Epidermal melanocyte (primary cell): ENCODE data around the gene CCT3.
A peak's percentile ranks its signal among the peaks of the same experiment; 100 is the strongest.

Experiments used
- DNase-seq: peaks from one replicate; pipeline ENCODE4 v3.0.0; 2011; ENCODE audit warnings: low spot score; ENCODE audit not compliant: insufficient read length

CCT3 gene

DNA sequence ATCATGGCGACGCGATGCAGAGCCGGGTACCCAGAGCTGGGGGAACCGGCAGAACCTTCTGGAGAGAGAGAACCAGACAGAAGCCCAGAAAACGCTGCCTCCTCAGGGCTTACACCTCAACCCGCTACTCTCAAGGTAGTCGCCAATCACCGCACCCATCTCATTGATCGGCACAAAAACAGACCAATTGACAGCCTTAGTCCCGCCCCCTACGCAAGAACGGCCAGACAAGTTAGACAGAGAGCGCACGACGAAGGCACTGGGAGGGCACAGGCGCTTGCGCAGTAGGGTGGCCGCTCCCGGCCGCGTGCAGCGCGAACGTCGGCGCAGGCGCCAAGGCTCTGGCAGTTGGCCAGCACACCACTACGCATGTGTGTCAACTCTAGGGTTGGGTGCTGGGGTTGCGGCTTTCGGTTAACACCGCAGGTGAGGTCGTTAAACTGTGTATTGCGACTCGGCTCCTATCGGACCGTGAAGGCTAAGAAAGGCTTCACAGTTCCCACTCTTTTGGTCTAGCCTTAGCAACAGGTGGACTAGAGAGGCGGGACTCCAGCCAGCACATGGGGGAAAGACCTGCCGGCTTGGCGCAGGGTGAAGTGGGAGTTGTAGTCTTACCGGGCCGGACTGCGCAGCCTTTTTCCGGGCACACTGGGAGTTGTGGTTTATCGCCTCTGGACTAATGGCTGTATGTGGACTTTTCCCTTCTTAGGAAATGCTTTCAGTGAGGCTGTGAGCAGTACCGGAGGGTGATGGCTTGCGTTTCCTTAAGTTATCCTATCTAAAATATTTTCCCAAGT is at the start of gene CCT3, which contains the start of gene TSACC:
Gene CCT3 (minus strand): TSS at position 113 of the 797 bp plus-strand sequence. CDS start 108 bp downstream, at position 5.
Gene TSACC (plus strand): TSS at position 347 of the 797 bp plus-strand sequence. CDS start 1,232 bp downstream, outside the sequence.
- DNase-seq, result peak; percentile 97

DNA sequence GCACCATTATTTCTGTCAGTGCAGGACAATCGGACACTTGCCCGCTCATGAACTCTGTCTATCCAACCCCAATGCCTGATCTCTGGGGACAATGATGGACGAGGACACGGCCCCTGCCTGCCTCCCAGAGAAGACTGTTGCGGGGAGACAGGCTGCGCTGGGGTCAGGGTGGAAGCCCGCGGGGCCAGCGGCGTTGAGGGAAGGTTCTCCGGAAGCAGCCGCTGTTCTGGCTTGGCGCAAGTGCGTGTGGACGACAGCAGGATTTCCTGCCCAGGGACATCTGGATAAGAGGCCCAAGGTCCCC is 49.7 kb upstream of the CCT3 start:
- DNase-seq, result no peak

DNA sequence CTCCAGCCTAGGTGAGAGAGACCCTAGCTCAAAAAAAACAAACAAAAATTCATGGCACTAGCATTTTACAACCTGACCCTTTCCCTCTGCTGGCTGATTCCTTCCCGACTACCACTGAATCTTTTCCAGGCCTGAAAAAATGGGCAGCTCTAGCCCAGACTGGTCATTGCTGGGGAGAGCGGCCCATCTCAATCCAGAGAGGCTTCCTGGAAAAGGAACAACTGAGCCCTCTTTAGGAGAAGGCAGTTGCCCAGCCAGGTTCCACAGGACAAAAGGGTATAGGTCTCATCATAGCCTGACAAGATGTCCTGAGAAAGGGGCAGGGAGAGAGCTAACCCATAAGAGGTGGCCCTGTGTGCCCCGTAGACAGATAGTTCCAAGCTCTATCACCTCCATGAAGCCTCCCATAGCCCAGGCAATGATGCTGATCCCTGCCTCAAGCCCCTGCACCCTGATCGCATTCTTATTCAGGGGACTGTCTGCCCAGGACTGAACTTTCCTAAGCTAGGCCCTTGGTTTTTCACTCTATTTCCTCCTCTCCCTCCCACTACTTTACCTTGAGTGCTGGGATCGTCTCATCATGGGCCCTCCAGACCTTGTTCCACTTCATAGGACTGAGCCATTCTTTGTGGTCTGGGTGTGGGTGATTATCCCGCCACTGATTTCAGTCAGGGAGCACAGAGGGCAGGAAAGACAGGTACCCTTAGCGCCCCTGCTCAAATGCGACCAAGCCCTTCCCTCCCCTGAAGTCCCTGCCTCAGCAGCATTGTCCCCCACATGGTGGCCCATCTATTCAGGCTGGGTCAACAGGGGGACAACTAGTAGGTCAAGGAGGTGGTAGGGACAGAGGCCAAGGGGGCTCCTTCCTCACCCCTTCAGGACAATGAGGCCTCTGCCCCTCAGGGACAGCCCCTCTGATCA is 49.1 kb upstream of the CCT3 start:
- peak; percentile 18 for DNase-seq

DNA sequence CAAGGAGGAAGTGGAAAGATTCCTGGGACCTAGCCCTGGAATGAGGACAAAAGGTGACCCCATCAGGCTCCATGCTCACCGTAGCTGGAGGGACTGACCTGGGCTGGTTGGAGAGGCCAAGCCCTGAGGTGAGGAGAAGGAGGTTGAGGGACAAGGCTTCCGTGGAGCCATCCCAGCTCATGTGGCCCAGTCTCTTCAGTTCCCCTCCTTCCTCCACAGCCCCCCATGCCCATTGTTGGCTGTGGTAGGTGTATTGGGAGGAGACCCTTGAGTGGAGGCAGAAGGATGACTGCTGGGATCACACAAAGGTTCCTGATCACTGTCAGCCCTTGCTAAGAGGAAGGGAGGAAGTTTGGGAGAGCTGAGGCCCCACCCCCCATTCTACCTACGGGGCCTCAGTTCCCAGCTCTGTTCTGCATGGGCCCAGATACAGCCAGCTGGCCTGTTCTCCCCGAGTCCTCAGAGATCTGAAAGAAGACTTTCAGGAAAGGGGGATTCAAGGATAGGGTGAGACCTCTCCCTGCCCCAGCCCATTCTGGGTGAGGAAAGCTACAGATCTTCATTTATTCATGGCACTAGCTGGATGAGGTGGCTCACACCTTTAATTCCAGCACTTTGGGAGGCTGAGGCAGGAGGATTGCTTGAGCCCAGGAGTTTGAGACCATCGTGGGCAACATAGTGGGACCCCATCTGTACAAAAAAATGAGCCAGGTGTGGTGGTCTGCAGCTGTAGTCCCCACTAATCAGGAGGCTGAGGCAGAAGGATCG is 48.2 kb upstream of the CCT3 start:
- DNase-seq, result peak; percentile 13

DNA sequence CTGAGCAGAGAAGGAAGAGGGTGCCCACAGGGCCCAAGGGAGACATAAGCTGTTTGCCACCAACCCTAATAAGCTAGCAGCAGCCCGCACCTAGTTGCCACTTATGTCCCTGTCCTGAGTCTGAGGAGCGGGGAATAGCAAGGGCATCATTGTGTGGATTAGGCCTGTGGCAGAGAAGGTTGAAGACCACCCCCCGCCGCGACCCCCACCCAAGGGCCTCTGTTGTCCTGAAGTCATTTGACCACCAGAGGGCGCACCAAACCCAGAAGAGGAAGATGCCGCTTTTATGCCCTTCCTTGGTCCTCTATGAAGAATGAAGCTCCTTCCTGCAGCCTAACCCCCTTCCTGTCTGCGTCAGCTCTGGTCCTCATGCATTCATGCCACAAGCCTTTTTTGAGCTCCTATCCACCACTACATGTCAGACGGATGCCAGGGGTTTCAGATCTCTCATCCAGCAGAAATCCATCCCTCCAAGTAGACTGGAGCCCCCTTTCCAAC is 47.5 kb upstream of the CCT3 start:
- DNase-seq, result peak; percentile 95

DNA sequence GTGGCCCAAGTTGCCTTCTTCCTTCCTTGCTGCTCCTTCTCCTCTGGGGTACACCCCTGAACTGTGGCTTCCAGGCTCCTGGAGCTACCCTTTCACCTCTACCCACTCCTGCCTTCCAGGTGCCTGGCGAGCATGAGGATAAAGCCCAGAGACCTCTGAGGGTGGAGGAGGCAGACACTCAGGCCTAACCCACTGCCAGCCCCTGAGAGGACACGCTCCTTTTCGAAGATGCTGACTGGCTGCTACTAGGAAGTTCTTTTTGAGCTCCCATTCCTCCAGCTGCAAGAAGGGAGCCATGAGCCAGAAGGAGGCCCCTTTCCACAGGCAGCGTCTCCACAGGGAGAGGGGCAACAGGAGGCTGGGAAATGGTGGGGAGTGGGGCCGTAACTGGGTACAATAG is 46.6 kb upstream of the CCT3 start:
- DNase-seq, result peak; percentile 7

DNA sequence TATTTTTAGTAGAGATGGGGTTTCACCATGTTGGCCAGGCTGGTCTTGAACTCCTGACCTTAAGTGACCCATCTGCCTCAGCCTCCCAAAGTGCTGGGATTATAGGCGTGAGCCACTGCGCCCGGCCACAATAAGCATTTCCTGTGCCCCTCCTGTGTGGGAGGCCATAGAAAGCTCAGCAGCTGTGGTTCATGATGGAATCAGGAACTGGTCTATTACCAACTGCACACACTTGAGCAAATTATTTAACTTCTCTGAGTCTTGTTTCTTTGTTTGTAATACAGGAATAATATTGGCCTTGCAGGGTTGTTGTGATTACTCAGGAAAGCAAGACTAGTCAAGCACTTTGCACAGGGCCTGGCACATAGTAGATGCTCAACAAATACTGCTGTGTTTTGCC is 45.9 kb upstream of the CCT3 start:
- DNase-seq, result peak; percentile 4

DNA sequence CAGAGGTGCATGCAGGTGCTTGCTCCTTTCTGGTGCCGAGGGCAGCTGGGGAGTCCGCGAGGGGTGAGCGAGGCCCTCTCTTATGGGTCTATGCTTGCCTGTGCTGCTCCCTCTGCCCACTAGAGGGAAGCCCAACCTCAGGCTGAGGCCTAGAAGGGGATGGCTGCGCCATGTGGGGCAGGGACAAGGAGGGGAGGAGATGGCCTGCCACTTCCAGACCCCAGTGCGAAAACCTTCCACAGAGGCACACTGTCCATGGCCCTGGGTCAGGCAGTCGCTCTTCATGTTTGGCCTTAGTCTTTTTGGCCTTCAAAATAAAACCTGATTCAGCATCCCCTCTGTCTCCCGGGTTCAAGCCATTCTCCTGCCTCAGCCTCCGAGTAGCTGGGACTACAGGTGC is 44.9 kb upstream of the CCT3 start:
- DNase-seq, result peak; percentile 84

DNA sequence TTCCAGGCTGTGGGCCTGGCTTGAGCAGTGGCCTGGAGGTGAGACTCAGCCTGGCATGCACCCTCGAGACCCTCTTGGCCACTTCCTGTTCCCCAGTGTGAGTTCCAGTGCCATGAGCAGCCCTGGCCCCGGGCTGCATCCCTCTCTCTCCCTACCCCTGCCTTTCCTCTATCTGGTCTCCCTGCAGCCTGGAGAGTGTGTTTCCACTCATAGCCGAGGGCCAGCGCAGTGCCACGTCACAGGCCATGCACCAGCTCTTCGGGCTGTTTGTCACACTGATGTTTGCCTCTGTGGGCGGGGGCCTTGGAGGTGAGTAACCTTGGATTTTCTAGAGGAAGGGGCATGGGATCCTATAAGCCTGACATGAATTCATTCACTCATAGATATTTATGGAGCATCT is 44.5 kb upstream of the CCT3 start:
- peak; percentile 6 for DNase-seq

DNA sequence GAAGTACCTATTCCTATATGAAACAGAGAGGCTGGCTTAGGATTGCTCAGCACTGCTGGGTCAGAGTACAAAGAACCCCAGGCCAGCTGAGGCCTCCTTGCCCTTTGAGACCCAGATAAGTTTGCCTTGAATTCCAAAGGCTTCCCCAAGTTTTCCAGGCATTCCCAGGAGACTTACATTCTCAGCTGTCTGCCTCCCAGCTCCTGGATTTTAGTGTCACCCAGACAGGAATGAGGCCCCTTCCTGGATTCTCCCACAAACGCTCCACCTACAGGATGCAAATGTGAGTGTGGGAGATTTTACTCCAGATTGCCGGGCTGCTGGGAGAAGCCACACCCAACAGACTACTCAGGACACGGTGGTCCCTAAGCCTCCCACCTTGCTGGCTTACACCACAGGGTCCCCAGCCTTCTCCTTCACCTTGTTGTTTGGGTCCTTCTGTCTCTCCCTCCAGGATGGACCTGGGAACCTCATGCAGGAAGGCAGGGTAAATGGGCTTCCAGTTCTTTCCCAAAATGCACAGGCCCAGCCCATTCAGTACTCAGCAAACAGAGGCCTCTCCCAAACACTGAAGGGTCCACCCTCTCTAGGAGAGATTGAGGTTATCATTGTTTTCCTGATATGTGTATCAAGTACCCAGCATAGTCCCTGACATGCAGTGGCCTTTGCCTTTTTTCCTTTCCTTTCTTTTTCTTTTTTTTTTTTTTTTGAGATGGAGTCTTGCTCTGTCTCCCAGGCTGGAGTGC is 41.5 kb upstream of the CCT3 start:
- peak; percentile 16 for DNase-seq

DNA sequence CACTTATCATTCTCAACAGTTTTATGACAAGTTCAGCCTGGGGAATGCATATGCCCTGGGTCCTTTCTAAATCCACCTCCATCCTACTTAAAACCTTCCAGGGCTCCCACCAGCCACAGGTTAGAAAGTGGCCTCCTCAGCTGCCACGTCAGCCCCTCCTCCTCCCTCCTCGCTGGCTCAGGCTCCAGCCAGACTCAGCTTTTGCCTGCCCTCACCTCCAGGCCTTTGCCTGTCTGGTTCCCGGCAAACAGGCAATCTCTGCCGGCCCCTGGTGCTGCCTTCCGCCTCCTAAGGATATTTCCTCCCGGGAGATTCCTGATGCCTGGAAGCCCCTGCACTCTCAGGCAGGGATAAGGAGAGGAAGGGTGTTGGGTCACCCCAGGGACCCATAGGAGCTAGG is 40.5 kb upstream of the CCT3 start:
- DNase-seq, result peak; percentile 12

DNA sequence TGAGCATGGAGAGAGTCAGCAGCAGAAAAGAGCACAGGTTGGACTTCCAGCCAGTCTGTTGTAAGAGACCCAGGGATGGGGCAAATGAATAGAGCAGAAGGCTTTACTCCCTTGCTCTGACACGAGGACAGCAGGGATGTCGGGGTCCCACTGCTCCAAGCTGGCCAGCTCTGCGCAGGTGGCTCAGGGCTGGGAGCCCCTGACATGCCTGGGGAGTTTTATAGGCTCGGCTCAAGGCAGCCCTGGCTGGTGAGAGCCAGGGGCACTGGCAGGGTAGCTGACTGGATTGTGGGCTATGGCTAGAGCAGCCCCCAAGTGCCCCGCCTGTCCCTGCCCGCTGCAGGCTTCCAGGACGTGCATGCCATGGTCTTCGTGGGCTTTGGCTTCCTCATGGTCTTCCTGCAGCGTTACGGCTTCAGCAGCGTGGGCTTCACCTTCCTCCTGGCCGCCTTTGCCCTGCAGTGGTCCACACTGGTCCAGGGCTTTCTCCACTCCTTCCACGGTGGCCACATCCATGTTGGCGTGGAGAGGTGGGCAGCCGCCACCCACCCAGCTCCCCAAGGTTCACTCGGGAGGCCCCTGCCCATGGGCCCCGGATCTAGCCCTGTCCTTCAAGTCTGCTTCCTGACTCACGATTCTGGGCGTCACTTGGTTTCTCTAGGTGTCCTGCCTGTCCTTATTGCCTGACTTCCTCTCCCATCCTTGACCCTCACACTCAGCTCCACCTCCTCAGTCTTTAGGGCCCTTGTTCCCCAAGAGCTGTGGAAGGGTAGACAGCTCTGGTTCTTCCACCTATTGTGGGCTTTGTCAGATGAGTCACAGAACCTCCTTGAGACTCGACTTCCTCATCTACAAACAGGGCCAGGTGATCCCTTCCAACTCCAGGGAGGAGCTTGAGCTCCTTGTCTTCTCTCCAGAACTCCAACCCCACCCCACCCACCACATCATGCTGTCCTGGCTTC is 39.1 kb upstream of the CCT3 start:
- peak; percentile 7 for DNase-seq

DNA sequence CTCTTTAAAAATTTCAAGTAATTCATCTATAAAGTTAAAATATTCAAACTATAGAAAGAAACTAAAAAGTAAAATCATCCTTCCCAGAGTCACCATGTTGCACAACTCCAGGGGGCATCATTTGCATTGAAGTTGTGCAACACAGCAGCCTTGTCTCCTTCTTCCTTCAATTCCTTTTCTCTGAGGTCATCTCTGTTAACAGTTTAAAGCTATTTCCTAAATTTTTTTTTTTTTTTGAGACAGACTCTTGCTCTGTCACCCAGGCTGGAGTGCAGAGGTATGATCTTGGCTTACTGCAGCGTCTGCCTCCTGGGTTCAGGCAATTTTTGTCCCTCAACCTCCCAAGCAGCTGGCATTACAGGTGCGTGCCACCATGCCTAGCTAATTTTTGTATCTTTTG is 38.1 kb upstream of the CCT3 start:
- DNase-seq, result peak; percentile 9

DNA sequence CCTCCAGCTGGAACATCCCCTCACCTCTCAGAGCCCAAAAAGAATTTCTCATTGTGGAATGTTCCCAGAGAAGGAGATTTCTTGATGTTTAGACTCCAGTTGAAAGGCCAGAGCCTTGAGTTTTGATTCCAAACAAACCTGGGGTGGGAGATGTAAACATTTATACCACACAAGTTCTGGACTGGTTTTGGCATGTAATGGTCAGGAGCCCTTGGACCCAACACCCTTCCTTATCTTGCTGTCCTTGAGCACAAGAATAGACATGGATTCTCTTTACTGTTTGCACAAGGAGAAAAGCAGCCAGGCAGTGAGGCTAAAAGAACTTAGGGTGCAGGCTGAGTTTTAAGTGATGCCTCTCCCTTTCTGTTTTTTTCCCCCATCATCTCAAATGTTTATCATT is 35.5 kb upstream of the CCT3 start:
- peak; percentile 4 for DNase-seq

DNA sequence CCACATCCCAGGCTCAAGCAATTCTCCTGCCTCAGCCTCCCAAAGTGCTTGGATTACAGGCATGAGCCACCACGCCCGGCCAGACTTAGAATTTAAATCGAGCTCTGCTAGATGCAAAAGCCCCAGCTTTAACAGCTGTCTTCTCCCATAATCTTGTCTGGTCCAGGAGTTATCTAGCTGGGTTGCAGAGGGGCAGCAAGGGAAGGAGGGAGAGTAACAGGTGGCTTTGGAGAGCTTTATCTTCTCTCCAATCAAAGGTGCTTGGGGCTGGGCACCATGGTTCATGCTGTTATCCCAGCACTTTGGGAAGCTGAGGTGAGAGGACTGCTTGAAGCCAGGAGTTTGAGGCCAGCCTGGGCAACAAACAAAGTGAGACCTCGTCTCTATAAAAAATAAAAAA is 34.8 kb upstream of the CCT3 start:
- no peak for DNase-seq

DNA sequence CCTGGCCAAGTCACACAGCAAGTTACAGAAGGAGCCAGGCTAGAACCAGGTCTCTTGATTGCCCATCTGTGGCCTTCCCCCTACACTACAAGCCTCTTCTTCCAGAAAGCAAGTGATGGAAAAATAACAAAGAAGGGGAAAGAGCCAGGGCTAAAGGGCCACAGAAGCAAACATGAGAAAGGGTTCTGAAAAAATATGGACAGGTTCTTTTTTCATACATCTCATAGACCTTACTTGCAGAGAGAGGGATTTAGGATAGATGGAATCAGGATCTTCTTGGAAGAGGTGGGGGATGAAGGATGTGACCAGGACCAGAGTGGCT is 34.1 kb upstream of the CCT3 start:
- DNase-seq, result no peak

DNA sequence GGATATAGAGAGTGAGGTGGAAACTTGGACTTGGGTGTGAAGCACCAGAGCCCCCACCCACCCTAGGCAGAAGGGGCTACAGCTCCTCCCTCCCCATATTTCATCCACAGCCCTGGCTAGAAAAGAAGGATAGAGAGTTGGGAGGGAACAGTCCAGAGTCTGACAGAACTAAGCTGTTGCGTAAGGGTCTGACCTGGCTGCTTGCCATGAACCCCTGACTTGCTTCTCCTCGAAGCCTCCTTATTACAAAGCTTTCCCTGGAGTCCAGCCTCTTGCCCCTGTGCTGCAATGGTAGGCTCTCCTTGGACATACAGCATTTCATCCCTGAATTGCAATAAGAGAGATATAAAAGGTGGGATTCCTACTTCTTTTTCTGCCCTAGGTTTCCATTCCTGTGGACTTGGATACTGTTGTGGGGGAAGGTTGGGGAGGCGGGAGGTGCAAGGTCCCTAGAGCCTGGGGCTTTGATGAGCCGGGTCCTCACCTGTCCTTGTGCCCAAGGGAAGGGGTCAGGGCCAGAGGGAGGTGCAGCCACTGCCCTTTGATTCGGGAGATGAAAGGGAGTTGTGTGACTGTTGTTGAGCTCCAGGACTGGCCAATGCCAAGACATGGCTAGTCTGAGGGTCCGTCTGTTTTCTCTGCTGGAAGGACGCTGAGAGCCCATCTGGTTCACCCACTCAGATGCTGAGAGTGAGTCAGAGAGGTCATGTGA is 33.6 kb upstream of the CCT3 start:
- DNase-seq, result peak; percentile 11

DNA sequence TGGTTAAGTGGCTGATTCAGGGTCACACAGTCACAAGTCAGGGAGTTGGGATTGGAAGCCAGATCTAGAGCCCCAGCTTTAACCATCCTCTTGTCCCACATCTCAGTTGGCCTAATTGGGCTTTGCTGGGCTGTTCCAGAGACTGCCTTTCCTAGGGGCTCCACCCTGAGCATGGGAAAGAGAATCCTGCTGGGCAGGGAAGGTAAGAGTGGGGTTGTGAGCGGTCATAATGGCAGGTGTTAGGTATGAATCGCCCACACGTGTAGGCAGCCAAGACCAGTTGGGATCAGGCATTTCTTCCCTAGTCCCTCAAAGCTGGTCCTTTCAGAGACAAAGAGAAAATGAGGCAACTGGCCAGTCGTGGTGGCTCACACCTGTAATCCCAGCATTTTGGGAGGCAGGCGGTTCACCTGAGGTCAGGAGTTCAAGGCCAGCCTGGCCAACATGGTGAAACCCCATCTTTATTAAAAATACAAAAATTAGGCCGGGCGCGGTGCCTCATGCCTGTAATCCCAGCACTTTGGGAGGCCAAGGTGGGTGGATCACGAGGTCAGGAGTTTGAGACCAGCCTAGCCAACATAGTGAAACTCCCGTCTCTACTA is 31.7 kb upstream of the CCT3 start:
- peak; percentile 7 for DNase-seq
